Measurements from ENCODE around the gene ZNF544. TPM values are rescaled to one million over a fixed set of nuclear protein-coding genes. Genes with fewer than 3 reads are reported as not detected.
A peak's percentile ranks its signal among the peaks of the same experiment; 100 is the strongest.

The ZNF544 gene
- total RNA-seq, 1 experiment from 2014 or later = 63.8 TPM

DNA sequence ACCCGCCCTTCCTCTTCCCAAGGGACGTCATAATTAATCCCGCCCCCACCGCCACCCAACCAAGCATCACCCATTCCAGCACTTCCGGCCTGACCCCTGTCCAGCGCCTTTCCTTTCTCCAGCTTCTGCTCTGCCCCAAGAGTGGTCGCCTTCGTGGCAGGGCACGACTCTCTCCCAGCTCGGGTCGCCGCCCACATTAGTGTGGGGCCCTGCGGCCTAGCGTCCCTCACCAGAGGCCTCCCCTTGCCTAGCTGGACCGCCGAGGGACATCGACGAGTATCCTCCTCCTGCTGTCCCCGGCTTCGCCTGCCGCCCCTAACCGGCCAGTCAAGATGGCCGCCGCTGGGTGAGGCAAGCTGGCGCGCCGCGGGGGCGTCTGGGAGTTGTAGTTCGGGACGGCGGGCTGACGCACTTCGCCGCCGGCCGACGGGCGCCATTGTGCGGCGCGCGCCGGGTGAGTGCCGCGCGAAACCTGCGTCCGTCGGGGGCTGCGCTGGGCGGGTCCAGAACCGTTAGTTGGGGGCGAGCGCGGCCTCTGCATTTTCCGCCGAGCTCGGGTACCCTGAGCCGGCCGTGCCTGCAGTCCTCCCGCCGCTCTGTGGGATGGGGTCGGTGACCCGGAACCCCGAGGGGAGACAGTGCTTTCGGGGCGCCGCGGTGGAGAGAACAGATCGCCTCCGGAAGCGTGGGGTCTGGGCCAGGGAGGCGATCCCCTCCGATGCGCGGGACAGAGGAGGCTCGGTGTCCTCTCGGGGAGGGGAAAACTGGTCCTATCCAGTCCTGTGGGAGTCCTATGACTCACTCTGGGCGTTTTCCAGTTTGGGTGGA, 45.5 kb upstream of the ZNF544 start, which contains the start of gene ZNF274:
ZNF274 (plus strand) TSS at position 73 of the 828 bp plus-strand sequence. CDS start 905 bp downstream, outside the sequence.
- DNase-seq (ENCODE audit: low spot score) = peak; percentile 97
- Mint-ChIP-seq H3K36me3 (peaks cover 47% of the 10 kb centered on the region), H3K27me3 (ENCODE audit: low read depth) (no peaks in the 10 kb centered on the region), H3K27ac (peak within 1 kb of the TSS; percentile 99), H3K4me3 (peak within 1 kb of the TSS; percentile 91), H3K4me1 (peaks cover 10% of the 10 kb centered on the region), H3K9me3 (peaks cover 11% of the 10 kb centered on the region)
- peak; percentile 89 for ATAC-seq
- POLR2A ChIA-PET = interaction anchor here (0.8 to 1.8 kb wide), 8 partner anchors 21 to 180 kb away, joined by 3 to 8 read pairs (median 4); partner anchors contain the start of genes ZNF135, ZNF544, ZNF606 and ZSCAN22
- CTCF ChIA-PET = interaction anchor here (0.7 to 1.6 kb wide), 9 partner anchors 21 to 268 kb away, joined by 3 to 6 read pairs (median 3); partner anchors contain the start of gene ZNF324B
- TF ChIP-seq PRRX2 (CRISPR knock-in tag; IDR thresholded peaks at IDR 0.05) = 0 out of 2 replicates have a peak, but pooled peaks have one; percentile 16
- TF ChIP-seq SMAD3 (CRISPR knock-in tag; IDR thresholded peaks at IDR 0.05; ENCODE audit: borderline replicate concordance) = peak; percentile 77; the same call in 1 of the 2 replicates
- TF ChIP-seq ZNF232 (CRISPR knock-in tag; IDR thresholded peaks at IDR 0.05) = peak; percentile 58; the same call in 1 of the 2 replicates
- TF ChIP-seq KAT7 (CRISPR knock-in tag; IDR thresholded peaks at IDR 0.05; ENCODE audit: borderline replicate concordance) = peak; percentile 93
- TF ChIP-seq ARID4B (CRISPR knock-in tag; IDR thresholded peaks at IDR 0.05; ENCODE audit: borderline replicate concordance) = peak; percentile 97
- no peak for TF ChIP-seq ZNF121 (CRISPR knock-in tag; IDR thresholded peaks at IDR 0.05)
- no peak for TF ChIP-seq ATF1 (CRISPR knock-in tag; IDR thresholded peaks at IDR 0.05)
- TF ChIP-seq ZBTB43 (CRISPR knock-in tag; IDR thresholded peaks at IDR 0.05) = peak; percentile 78
- TF ChIP-seq, protein P1, sequence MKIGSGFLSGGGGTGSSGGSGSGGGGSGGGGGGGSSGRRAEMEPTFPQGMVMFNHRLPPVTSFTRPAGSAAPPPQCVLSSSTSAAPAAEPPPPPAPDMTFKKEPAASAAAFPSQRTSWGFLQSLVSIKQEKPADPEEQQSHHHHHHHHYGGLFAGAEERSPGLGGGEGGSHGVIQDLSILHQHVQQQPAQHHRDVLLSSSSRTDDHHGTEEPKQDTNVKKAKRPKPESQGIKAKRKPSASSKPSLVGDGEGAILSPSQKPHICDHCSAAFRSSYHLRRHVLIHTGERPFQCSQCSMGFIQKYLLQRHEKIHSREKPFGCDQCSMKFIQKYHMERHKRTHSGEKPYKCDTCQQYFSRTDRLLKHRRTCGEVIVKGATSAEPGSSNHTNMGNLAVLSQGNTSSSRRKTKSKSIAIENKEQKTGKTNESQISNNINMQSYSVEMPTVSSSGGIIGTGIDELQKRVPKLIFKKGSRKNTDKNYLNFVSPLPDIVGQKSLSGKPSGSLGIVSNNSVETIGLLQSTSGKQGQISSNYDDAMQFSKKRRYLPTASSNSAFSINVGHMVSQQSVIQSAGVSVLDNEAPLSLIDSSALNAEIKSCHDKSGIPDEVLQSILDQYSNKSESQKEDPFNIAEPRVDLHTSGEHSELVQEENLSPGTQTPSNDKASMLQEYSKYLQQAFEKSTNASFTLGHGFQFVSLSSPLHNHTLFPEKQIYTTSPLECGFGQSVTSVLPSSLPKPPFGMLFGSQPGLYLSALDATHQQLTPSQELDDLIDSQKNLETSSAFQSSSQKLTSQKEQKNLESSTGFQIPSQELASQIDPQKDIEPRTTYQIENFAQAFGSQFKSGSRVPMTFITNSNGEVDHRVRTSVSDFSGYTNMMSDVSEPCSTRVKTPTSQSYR (CRISPR knock-in tag; IDR thresholded peaks at IDR 0.05) = no peak
- TF ChIP-seq GTF2I (CRISPR knock-in tag; conservative IDR thresholded peaks at IDR 0.05) = 0 out of 2 replicates have a peak, but pooled peaks have one; percentile 9
- TF ChIP-seq IRF2 (CRISPR knock-in tag; IDR thresholded peaks at IDR 0.05; ENCODE audit: borderline replicate concordance, low read depth) = no peak
- no peak for TF ChIP-seq SOX15 (CRISPR knock-in tag; IDR thresholded peaks at IDR 0.05)
- TF ChIP-seq, protein P2, sequence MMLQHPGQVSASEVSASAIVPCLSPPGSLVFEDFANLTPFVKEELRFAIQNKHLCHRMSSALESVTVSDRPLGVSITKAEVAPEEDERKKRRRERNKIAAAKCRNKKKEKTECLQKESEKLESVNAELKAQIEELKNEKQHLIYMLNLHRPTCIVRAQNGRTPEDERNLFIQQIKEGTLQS (CRISPR knock-in tag; conservative IDR thresholded peaks at IDR 0.05) = no peak
- TF ChIP-seq, protein P3, sequence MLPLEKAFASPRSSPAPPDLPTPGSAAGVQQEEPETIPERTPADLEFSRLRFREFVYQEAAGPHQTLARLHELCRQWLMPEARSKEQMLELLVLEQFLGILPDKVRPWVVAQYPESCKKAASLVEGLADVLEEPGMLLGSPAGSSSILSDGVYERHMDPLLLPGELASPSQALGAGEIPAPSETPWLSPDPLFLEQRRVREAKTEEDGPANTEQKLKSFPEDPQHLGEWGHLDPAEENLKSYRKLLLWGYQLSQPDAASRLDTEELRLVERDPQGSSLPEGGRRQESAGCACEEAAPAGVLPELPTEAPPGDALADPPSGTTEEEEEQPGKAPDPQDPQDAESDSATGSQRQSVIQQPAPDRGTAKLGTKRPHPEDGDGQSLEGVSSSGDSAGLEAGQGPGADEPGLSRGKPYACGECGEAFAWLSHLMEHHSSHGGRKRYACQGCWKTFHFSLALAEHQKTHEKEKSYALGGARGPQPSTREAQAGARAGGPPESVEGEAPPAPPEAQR (CRISPR knock-in tag; IDR thresholded peaks at IDR 0.05) = no peak
- TF ChIP-seq NFATC4 (CRISPR knock-in tag; IDR thresholded peaks at IDR 0.05) = 0 out of 2 replicates have a peak, but pooled peaks have one; percentile 42
- TF ChIP-seq OVOL2 (CRISPR knock-in tag; IDR thresholded peaks at IDR 0.05; ENCODE audit: borderline replicate concordance) = no peak
- no peak for TF ChIP-seq EMX1 (CRISPR knock-in tag; IDR thresholded peaks at IDR 0.05)
- peak; percentile 93 for TF ChIP-seq FOXP1 (CRISPR knock-in tag; IDR thresholded peaks at IDR 0.05; ENCODE audit: borderline replicate concordance)
- TF ChIP-seq USF2 (CRISPR knock-in tag; IDR thresholded peaks at IDR 0.05) = peak; percentile 43; the same call in 1 of the 2 replicates
- TF ChIP-seq ZNF425 (CRISPR knock-in tag; conservative IDR thresholded peaks at IDR 0.05) = no peak
- 0 out of 2 replicates have a peak, but pooled peaks have one; percentile 62 for TF ChIP-seq SMAD4 (CRISPR knock-in tag; IDR thresholded peaks at IDR 0.05)
- TF ChIP-seq CREM (CRISPR knock-in tag; IDR thresholded peaks at IDR 0.05) = peak; percentile 74; the same call in 1 of the 2 replicates
- TF ChIP-seq TP53 (CRISPR knock-in tag; IDR thresholded peaks at IDR 0.05) = no peak
- no peak for TF ChIP-seq RORB (CRISPR knock-in tag; IDR thresholded peaks at IDR 0.05)

All from WTC11 (cell line).